OCI-LY1 (cell line): Measurements from ENCODE around the gene LENG1.

Source experiments
- CTCF ChIP-seq: fragments of 200-600 bp; sonication (generic), shearing (Covaris generic); IDR thresholded peaks from 2 replicates; pipeline ENCODE4 v1.5.1; 2017; ENCODE audit warnings: mild to moderate bottlenecking, antibody characterized with exemption, low read length, moderate library complexity, mixed read lengths
- EZH2 ChIP-seq: fragments of 200-600 bp; sonication (generic), shearing (Covaris generic); IDR thresholded peaks from 2 replicates; pipeline ENCODE4 v1.8.0; 2017; ENCODE audit warnings: borderline replicate concordance, mixed run types, mild to moderate bottlenecking, antibody characterized with exemption, low read length, moderate library complexity, mixed read lengths

- TF ChIP-seq CTCF = no peak
- TF ChIP-seq EZH2 = no peak
Observed at GRCh38 chr19:54193011-54193410, 33.5 kb upstream of the LENG1 start.
